HG03064 (cell line): ENCODE data around the gene GLI2.

Experiments used
- ATAC-seq: cut with Tn5 transposase; IDR thresholded peaks from one replicate; pipeline ENCODE4 v1.9.1; 2021; ENCODE audit warnings: low read depth; ENCODE audit not compliant: unreplicated experiment

The GLI2 gene

DNA sequence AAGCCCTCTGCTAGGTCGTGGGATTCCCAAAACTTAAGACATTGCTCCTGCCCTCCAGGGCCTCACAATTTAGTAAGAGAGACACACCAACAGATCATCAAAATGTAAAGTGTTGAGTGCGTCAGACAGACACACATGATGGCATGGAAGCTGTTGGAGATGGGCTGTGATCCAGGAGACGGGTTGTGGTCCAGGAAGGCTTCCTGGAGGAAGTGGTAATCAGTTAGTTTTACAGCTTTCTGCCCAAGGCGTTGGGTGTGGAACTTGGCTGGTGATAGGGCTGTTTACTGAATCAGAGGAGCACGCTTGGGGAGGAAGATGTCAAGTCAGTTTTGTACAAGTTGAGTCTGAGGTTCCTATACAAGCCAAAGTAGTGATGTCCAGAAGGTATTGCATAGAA, 24.0 kb upstream of the GLI2 start:
- ATAC-seq = no peak

DNA sequence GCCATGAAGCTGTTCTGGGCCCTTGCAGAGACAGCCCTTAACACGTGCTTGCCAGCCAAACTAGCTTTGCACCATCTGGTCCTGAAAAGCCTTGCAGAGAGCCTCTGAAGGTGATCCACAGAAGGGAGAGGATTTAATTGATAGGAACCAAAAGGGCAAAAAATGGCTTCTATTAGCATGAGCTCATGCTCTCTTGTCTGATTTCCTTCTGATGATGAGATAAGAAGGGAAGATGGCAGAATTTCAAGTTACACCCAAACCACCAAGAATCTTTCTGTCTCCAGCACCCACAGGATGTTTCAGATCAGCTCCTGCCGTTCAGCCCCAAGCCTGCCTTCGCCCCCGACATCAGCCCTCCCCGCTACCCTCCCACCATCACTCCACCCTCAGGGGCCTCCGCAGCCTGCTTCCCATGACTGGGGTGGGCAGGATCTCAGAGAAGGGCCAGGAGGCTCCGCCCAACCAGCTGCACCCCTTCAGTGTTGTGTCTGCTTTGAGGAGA, 23.4 kb upstream of the GLI2 start:
- no peak for ATAC-seq

- no peak for ATAC-seq
These were observed 20.3 kb upstream of the GLI2 start for GRCh38 chr2:120715353-120715752.

- ATAC-seq = no peak
These were observed 19.7 kb upstream of the GLI2 start for GRCh38 chr2:120715941-120716340.

- ATAC-seq = no peak
These were observed 18.8 kb upstream of the GLI2 start for GRCh38 chr2:120716641-120717585.

- ATAC-seq = no peak
These were observed 16.2 kb upstream of the GLI2 start for GRCh38 chr2:120719491-120719890.

DNA sequence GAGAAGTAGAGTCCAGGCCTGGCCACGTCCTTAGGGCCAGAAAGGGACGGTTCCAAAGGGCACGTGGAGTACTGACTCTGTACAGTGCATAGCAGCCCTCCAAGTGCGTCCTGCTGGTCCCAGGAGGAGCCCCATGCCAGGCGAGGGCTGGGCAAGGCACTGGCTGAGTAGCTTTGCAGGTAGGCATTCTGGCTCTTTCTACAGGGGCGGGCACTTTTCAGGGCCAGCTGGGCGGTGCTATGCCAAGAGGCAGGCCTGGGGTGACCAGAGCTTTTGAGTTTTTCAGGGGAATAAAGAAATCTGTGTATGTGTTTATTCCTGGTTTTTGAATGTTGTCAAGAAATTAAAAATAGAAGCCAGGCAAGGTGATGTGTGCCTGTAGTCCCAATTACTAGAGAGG, 15.4 kb upstream of the GLI2 start:
- no peak for ATAC-seq

DNA sequence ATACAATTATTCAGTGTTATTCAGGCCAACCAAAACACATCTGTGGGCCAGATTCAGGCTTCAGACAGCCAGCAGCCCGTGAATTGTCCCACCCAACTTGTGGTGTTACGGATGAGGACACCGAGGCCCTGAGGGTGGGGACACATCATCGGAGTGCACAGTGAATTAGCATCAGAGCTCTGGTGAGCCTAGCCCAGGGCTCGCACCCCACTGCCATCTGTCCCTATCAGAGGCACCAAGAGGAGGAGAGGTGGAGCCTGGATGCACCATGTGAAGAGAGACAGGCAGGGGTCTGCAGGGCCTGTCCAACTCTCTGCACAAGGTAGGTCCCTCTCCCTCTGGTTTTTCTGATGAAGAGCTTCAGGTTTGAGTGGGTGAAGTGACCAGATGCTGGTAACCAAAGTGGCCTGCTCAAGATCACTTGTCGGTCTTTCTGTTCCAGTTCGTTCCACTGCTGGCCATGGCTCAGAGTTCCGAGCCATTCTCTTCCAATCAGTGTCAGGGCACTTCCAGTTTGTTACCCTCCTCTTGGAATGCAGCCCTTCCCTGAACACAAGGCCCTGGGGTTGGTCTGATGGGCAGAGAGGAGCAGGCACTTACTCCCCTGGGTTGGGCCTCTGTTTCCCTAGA, 14.8 kb upstream of the GLI2 start:
- no peak for ATAC-seq

- no peak for ATAC-seq
These were observed 13.5 kb upstream of the GLI2 start for GRCh38 chr2:120722246-120722567.

DNA sequence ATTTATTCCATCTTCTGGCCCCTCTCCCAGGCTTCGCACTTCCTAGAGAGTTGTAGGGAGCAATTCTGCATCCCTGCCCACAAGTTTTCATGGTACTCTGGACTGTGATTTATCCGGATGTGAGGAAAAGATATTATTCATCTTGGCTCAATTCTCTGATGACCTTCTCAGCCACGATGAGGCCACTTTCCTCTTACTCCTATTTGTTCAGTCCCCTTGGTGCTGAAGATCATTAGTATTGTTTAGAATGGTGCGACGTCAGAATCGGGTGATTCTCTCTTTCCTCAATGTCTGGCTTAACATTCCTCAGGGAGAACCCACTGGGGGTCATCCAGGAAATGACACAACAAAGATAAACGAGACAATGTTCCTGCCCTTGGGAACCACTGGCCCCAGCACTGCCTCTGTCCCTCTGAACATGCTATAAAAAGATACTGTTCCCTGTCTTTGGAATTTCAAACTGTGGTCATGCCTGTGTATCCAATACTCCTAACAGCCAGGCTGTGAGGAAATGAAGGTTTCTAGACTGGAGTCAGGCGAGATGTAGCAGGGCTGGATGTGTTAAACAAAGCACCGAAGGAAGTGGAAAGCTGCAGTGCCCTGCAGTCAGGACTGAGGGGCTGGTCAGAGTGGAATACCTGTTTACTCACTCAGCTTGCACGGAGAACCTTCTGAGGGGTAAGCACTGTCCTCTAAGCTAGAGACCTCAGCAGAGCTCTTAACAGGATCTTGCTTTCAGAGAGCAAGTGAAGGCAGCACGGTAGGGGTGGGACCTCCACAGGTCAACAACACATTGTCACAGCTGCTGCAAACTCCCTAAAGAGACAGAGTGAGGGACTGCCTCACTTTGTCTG, 12.9 kb upstream of the GLI2 start:
- ATAC-seq = no peak

DNA sequence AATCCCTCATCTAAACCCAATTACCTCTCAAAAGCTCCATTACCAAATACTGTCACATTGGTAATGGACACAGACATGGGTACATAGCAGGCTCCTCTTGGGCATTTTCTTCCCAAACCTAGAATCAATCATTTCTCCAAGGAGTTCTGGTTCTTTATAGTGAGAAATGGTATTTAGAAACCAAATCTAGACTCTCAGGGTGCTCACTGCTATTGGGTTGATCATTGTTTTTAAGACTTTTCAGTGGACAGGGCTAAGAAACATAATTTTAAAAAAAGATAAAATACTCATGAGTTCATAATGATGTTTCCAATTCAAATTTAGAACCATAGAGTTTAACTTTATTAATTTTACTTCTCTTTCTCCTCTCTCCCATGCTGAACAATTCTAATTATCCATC, 9.4 kb upstream of the GLI2 start:
- ATAC-seq = no peak

DNA sequence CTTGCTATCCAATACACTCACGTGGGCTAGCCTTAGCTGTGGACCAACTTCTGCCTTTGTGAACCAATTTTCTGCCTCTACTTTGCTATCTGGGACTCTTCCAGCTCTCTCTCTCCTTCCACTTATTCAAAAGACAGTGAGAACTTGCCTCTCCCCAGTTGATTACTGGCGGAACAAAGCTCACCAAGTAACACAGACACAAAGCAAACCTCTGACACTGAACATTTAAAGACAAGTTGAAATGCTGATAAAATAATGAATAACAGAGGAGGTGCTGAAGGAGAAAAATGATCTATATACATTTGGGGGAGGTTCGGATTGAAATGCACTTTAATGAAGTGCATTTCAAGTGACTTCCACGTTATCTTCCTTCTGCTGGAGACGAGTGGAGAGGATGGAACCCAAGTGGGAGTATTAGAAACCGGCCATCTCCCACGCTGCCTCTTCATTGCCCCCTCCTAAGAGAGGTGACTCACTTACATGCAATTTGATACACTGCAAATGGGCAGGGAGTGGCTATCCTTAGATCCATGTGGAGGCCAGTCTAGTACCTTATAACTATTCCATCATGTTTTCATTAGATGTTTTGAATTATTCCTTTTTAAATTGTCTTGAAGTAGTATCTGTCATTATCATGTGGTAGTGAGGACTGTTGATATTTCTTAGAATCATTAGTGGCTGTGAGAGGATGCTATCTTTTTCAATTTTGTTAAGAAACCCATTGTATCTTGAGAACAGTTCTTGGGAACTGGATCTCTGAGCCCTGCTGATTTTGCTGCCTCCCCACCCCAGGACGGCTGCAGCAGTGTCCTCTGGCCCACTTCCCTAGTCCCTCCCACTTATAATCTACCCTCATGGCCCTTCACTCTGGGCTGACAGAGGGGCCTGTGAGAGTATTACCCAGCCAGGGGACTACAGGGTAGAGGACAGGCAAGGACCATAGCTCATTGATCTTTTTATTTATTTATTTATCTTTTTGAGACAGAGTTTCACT, 6.0 kb upstream of the GLI2 start:
- ATAC-seq = no peak

DNA sequence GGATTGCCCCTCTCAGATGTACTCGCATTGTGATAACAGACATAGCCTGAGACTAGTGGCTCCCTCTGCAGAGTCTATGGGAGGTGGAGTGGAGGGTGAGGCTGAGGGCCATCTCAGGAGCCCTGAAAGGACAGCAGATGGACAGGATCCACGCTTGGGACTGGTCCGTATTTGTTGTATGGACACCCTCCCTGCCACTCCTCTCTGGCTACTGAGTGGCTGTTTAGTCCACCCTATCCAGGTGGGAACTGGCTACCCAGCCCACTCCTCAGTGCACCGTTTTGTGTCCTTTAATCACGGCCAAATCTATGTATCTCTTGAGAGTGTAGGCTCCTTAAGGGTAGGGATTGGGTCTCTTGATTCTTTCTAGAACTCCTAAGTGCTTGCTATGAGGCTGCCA, 4.5 kb upstream of the GLI2 start:
- no peak for ATAC-seq

- no peak for ATAC-seq
These were observed 3.0 kb upstream of the GLI2 start for GRCh38 chr2:120732506-120733237.

DNA sequence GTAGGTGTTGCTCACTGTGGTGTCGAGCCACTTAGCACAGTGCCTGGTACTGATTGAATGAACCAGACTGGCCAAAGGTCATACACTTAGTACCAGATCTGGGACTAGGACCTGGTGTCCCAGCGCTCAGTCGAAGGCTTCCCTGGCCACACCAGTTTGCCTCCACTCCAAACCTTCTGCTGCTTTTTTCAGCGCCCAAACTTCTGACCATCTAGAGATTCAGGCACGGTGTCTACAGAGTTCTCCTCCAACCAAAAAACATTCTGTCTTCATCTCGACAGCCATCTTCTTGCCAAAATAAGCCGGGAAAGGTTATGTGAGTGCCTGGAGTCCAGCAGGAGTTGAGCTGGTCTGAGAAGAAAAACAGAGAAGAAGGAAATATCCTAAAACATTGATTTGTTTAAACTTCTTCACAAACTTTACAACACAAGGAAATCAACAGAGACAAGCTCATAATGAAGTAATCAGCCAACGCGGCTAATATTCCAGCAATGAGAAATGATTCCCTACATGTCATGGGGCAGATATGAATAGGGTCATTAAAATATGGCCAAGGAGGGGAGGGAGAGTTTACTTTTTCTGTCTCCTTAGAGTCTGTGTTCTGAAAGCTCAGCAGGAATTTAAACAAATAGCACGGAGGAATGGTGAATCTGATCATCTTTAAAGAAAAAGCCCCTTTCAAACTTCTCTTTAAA, 2.3 kb upstream of the GLI2 start:
- no peak for ATAC-seq

DNA sequence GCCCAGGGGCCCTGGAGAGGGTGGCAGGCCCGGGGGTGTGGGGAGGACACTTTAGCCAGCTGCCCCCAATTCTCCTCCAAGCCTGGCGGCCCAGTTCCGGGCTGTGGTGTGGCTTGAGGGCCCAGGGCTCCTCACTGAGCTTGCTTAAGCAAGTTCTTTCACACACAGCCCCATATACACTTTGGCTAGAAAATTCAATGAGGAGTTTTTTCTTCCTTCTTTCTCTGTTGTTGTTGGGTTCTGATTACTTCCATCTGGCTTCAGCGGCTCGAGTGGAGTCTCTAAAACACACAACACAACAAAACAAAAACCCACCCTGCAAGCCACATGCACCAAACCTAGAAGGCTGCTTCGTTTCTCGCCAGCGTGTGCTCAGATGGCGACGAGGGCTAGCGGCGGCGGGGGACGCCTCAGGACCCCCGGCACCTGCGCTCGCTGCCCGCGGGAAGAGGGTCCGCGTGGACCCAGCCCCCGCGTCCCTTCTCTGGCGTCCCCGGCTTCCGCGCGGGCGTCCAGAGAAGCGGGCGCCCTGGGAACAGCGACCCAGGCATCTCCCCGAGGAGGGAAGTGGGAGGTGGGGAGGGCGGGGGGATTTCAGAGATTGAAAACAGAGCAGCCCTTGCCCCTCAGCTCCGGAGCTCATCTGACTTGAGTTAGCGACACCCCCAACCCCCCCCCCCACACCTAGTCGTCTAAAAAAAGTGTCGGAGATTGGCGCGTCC, 577 bp upstream of the GLI2 start:
- ATAC-seq = no peak

- ATAC-seq = no peak
These were observed 545 bp downstream of the GLI2 start for GRCh38 chr2:120736202-120736623.
